IPS-20b (cell line): ENCODE measurements around the gene FTO.
A peak's percentile ranks its signal among the peaks of the same experiment; 100 is the strongest.

ENCODE experiments used
- H3K27ac ChIP-seq: one replicate; pipeline ENCODE4 v1.5.1; 2013; ENCODE audit warnings: low read length
- H3K27me3 ChIP-seq: 2 replicates; pipeline ENCODE4 v1.6.1; 2013; ENCODE audit warnings: mild to moderate bottlenecking, low read length, inconsistent platforms; ENCODE audit not compliant: insufficient read depth
- H3K36me3 ChIP-seq: 2 replicates; pipeline ENCODE4 v1.6.1; 2013; ENCODE audit warnings: low read depth, mild to moderate bottlenecking, inconsistent platforms, low read length, moderate library complexity; ENCODE audit not compliant: insufficient read depth
- H3K4me1 ChIP-seq: 2 replicates; pipeline ENCODE4 v1.6.1; 2013; ENCODE audit warnings: mild to moderate bottlenecking, control low read depth, inconsistent platforms, low read length, moderate library complexity; ENCODE audit not compliant: insufficient read depth
- H3K4me3 ChIP-seq: 2 replicates; pipeline ENCODE4 v1.5.1; 2013; ENCODE audit warnings: mild to moderate bottlenecking, low read length, inconsistent platforms
- H3K9ac ChIP-seq: 2 replicates; pipeline ENCODE4 v1.6.1; 2013; ENCODE audit warnings: low read depth, mild to moderate bottlenecking, inconsistent platforms, low read length, moderate library complexity
- H3K9me3 ChIP-seq: 2 replicates; pipeline ENCODE4 v1.6.1; 2013; ENCODE audit warnings: mild to moderate bottlenecking, low read depth, low read length, inconsistent platforms; ENCODE audit not compliant: insufficient read depth

Gene FTO

GRCh38 chr16:54040480-54040879, 336.5 kb downstream of the FTO start:
- Histone ChIP-seq H3K27me3 (no peaks in the 10 kb centered on the region), H3K9me3 (peaks cover 4% of the 10 kb centered on the region; the same call in 1 of the 2 replicates), H3K9ac (no peak overlapping the region), H3K4me3 (no peak overlapping the region), H3K4me1 (no peaks in the 10 kb centered on the region), H3K27ac (no peak overlapping the region), H3K36me3 (peaks cover 2% of the 10 kb centered on the region; the same call in 1 of the 2 replicates)

DNA sequence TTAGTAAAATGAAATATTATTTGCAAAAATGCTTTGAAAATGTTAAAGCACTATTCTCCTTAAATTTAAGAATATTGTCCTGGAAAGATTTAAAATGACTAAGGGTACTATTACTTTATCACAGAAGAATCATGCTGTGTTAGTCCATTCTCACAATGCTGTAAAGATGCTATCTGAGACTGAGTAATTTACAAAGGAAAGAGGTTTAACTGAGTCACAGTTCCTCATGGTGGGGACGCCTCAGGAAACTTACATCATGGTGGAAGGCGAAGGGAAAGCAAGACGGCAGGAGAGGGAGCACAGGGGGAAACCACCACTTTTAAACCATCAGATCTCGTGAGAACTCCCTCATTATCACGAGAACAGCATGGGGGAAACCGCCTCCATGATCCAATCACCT, 337.0 kb downstream of the FTO start:
- no peak overlapping the region for H3K27ac ChIP-seq
- H3K9me3 ChIP-seq, result peaks cover 4% of the 10 kb centered on the region; the same call in 1 of the 2 replicates
- H3K27me3 ChIP-seq, result no peaks in the 10 kb centered on the region
- H3K36me3 ChIP-seq, result peaks cover 2% of the 10 kb centered on the region; the same call in 1 of the 2 replicates
- H3K4me1 ChIP-seq, result no peaks in the 10 kb centered on the region
- no peak overlapping the region for H3K4me3 ChIP-seq
- H3K9ac ChIP-seq, result no peak overlapping the region

- H3K9me3 ChIP-seq, result no peaks in the 10 kb centered on the region
Measured at GRCh38 chr16:54048586-54049495, 344.9 kb downstream of the FTO start.

DNA sequence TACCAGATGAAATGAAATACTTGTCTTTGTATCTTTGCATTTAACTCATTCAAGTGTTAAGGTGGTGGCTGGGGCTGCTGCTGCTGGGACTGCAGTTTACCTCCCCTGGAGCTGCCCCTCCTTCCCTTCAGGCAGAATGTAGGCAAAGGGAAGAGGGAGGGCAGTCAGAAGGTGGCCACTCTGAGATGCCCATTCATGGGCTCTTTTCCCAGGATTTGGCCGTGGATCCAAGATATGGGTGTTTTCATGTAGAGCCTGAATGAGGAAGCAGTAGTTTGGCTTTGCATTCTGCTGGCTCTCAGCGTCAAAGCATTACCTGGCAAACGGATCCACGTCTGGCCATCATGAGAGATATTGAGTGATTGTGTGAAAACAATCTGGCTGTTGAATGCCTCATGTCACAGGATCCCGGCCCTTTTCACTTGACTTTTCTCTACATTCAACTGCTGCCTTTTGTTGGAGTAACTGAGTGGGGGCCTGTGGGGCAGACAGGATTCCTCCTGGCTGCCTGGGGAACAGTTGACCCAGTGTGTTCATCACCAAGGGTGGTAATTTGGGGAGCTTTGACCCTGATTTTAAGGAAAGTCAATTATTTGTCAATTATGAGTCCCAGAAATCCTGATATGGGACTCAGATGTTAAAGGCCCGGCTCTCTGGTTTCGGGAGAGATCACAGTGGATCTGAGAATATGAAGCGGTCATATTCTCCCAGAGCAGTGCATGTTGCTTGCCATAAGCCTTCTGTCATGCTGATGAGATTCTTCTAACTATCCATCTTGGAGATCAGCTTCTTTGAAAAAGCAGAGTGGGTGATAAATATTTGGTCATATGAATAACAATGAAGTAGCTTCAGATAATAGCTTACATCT, 345.9 kb downstream of the FTO start:
- Histone ChIP-seq H3K9ac (peak overlapping the region; percentile 39; the same call in 1 of the 2 replicates), H3K4me1 (peaks cover 45% of the 10 kb centered on the region), H3K36me3 (no peaks in the 10 kb centered on the region), H3K4me3 (peak overlapping the region; percentile 28; the same call in 1 of the 2 replicates), H3K27ac (peak overlapping the region; percentile 74), H3K9me3 (no peaks in the 10 kb centered on the region), H3K27me3 (peaks cover 7% of the 10 kb centered on the region; the same call in 1 of the 2 replicates)

More at GRCh38 chr16:54048586-54049495, 344.9 kb downstream of the FTO start:
- Histone ChIP-seq H3K4me1 (peaks cover 36% of the 10 kb centered on the region), H3K27me3 (peaks cover under 1% of the 10 kb centered on the region; the same call in 1 of the 2 replicates), H3K9ac (peak overlapping the region; percentile 8; the same call in 1 of the 2 replicates), H3K4me3 (no peak overlapping the region), H3K36me3 (no peaks in the 10 kb centered on the region), H3K27ac (peak overlapping the region; percentile 74)

DNA sequence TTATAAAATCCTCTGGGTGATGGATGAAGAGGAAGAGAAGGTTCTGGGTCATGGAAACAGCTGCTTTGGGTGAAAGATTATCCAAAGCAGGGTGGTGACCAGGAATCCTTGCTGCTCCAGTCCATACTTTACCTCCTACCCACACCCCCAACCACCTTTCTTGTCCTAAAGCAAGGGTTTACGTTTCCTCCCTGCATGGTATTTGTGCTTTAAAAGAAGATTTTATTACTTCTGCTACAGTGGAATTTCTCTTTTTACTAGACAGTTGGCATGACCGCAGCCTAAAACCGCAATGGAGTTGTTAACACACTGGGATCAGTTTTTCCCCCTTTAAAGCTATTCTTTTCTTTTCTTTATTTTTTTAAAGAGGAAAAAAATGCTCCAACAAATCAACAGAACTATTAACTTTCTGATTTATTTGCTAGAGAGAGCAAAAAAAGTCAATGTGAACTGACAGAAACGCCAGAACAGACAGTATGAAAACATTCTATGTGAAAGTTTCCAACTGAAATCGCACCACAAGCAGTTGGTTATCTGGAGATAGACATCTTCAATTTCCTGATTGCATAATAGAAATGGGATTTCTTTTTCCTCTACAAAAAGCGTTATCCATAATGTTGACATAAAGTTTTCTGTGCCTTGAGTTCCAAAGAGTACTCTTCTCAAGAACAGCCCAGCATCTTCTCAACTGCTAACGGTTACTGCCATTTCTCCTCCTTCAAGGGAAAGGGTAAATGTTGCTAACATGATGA, 346.7 kb downstream of the FTO start:
- Histone ChIP-seq H3K4me3 (peak overlapping the region; percentile 28; the same call in 1 of the 2 replicates), H3K9ac (peak overlapping the region; percentile 46; the same call in 1 of the 2 replicates), H3K27me3 (peaks cover 12% of the 10 kb centered on the region), H3K9me3 (no peaks in the 10 kb centered on the region), H3K27ac (peak overlapping the region; percentile 74), H3K36me3 (no peaks in the 10 kb centered on the region), H3K4me1 (peaks cover 49% of the 10 kb centered on the region)

GRCh38 chr16:54051821-54052220, 347.9 kb downstream of the FTO start:
- H3K4me1 ChIP-seq, result peaks cover 49% of the 10 kb centered on the region
- H3K9ac ChIP-seq, result no peak overlapping the region
- no peaks in the 10 kb centered on the region for H3K9me3 ChIP-seq
- peaks cover 12% of the 10 kb centered on the region for H3K27me3 ChIP-seq
- no peak overlapping the region for H3K27ac ChIP-seq
- no peak overlapping the region for H3K4me3 ChIP-seq
- H3K36me3 ChIP-seq, result no peaks in the 10 kb centered on the region

DNA sequence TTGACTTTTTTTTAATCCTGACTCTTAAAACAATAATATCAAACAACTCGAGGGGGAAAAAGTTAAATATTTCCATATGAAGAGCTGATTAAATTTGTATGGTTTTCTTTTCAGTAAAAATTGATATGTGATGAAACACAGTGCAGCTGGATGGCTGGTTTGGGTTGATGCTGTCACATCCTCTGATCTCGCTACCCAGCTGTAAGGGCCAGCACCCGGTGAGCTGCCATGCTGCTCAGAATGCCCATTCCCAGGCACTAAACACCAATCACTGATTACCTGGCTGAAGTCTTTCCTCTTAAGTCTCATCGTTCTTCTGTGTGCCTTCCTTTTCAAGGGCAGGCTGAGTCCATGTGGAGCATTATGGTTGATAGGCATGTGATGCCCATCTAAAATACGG, 348.3 kb downstream of the FTO start:
- Histone ChIP-seq H3K27ac (no peak overlapping the region), H3K9me3 (no peaks in the 10 kb centered on the region), H3K36me3 (no peaks in the 10 kb centered on the region), H3K9ac (no peak overlapping the region), H3K27me3 (peaks cover 12% of the 10 kb centered on the region), H3K4me3 (no peak overlapping the region), H3K4me1 (peaks cover 49% of the 10 kb centered on the region)

DNA sequence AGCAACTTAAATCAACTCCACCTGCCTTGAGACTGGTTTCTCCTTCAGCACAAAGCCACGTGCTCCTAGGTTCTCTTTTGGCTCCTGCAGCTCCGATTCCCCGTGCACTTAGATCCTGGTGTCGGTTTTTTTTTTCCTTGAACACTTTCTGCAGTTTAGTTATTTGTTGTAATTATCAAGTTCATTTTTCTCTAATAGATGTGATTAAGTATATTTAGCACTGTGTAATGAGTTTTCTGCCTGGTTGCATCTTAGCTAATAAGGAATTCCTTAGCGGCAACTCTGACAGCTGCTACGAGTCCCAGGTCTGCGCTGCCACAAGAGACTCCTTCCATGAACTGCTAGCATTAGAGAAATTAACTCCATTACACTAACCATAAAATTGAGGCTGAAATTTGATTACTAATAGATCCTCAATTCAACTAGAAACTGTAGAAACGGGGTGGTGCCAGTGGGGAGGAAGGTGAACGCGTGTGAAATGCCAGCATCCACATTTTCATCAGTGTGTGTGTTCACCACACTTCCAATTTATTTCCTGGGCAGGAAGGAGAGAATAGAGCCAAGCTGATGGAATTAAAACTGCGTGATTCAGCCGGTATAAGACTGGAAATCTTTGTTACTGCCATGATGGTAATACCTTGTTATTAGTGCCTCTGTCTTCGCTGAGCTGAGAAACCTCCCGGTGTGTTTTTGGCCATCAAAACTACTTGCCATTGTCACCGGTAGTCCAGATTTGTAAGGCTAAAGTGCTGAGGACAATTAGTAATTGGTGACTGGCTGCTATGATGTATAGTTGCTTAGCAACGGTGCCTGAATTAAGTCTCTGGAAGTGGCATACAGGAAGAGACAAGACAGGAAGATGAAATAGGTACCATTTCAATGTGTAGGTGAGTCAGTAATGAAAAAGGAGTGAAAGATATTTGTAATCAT, 350.2 kb downstream of the FTO start:
- H3K4me1 ChIP-seq, result peaks cover 42% of the 10 kb centered on the region

DNA sequence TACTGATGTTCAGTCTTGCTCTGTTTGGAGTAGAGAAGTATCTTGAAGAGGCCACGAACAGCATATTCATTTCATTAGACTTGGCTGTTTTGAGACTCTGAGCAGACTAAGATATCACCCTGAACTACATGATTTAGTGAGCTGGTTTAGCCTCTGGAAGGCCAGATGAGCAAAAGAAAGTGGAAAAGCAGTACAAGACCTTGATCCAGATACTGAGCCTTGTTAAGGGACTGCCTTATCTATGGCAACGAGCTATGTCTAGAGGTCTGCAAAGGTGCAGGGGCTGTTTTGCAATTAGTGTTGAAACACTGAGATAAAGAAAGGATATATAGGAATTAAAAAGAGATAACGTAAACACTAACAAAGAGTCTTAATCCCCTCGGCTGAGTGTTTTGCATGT, 351.2 kb downstream of the FTO start:
- Histone ChIP-seq H3K4me1 (peaks cover 32% of the 10 kb centered on the region), H3K36me3 (no peaks in the 10 kb centered on the region), H3K9me3 (no peaks in the 10 kb centered on the region), H3K4me3 (no peak overlapping the region), H3K27ac (no peak overlapping the region), H3K9ac (no peak overlapping the region; the same call in 1 of the 2 replicates), H3K27me3 (peaks cover 12% of the 10 kb centered on the region)

More for the DNA sequence above, 350.2 kb downstream of the FTO start:
- Histone ChIP-seq H3K9me3 (no peaks in the 10 kb centered on the region), H3K36me3 (no peaks in the 10 kb centered on the region), H3K9ac (no peak overlapping the region), H3K27ac (no peak overlapping the region), H3K27me3 (peaks cover 12% of the 10 kb centered on the region), H3K4me3 (no peak overlapping the region; the same call in 1 of the 2 replicates)

DNA sequence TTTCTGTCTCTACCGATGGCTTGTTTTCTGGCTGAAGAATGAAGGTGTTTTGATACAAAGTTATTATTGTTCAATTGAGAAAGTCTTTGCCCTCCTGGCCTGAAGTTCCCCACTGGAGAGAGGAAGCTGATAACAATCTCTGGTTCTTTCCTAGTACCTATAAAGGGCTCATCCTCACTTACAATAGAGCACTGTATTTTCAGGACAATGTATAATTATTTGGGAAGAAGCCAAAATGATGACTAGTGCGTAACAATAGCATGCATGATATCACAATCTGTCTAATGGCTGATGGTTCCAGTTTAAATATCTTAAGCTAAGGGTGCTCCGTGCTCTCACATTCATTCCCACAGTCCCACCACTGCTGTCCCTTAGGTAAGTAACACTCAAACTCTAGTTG, 351.9 kb downstream of the FTO start:
- Histone ChIP-seq H3K27me3 (peaks cover 12% of the 10 kb centered on the region), H3K27ac (no peak overlapping the region)

More for the DNA sequence above, 351.9 kb downstream of the FTO start:
- no peak overlapping the region for H3K4me3 ChIP-seq
- no peaks in the 10 kb centered on the region for H3K9me3 ChIP-seq
- H3K36me3 ChIP-seq, result no peaks in the 10 kb centered on the region
- H3K4me1 ChIP-seq, result peaks cover 25% of the 10 kb centered on the region
- H3K9ac ChIP-seq, result no peak overlapping the region
